Kidney (tissue), 14 donors: ENCODE results near the gene C6. TPM values are rescaled to one million over a fixed set of nuclear protein-coding genes. Genes with fewer than 3 reads are reported as not detected.

Experiments used
- DNase-seq, 5 donors: peaks; one replicate each; pipeline ENCODE4 v3.0.0-alpha.2; 2013 to 2020
- FAIRE-seq: peaks from 2 replicates; lab custom pipeline; 2012; peaks lifted over from hg19 to GRCh38; lab: Jason Lieb, UNC
- H3K27ac ChIP-seq, 2 donors: one replicate each; pipeline ENCODE4 v1.7.0; 2013; ENCODE audit warnings: low read depth in 2 of 2, low read length in 2 of 2, inconsistent platforms in 1 of 2
- H3K27me3 ChIP-seq: one replicate; pipeline ENCODE4 v1.7.1; 2013; ENCODE audit warnings: low read length, inconsistent platforms; ENCODE audit not compliant: control insufficient read depth, insufficient read depth
- H3K36me3 ChIP-seq, 3 donors: one replicate each; pipeline versions ENCODE4 v1.7.0 to v1.7.1; 2013; ENCODE audit warnings: low read length in 3 of 3, control low read depth in 1 of 3, inconsistent platforms in 1 of 3; ENCODE audit not compliant: insufficient read depth in 3 of 3, control insufficient read depth in 2 of 3
- H3K4me1 ChIP-seq, 3 donors: one replicate each; pipeline versions ENCODE4 v1.7.0 to v1.7.1; 2013; ENCODE audit warnings: low read length in 3 of 3, inconsistent platforms in 1 of 3, low read depth in 1 of 3; ENCODE audit not compliant: control insufficient read depth in 2 of 3, insufficient read depth in 2 of 3
- H3K4me3 ChIP-seq, 3 donors: one replicate each; pipeline versions ENCODE4 v1.7.0 to v1.8.1; 2013; ENCODE audit warnings: low read length in 3 of 3, control low read depth in 1 of 3, inconsistent platforms in 1 of 3
- H3K9ac ChIP-seq, 3 donors: one replicate each; pipeline versions ENCODE4 v1.7.0 to v1.7.1; 2013; ENCODE audit warnings: low read length in 3 of 3, control low read depth in 1 of 3, inconsistent platforms in 1 of 3
- H3K9me3 ChIP-seq, 3 donors: one replicate each; pipeline versions ENCODE4 v1.7.0 to v1.7.1; 2013; ENCODE audit warnings: low read length in 3 of 3, control low read depth in 1 of 3, inconsistent platforms in 1 of 3; ENCODE audit not compliant: control insufficient read depth in 2 of 3, insufficient read depth in 1 of 3
- CTCF ChIP-seq: IDR thresholded peaks from 3 replicates; pipeline ENCODE4 v1.5.1; 2012; ENCODE audit warnings: mild to moderate bottlenecking, moderate library complexity, borderline replicate concordance; ENCODE audit not compliant: insufficient read depth; ENCODE audit errors: extremely low read depth
- intact Hi-C: fragments of 100-400 bp; cut with DNase I; formaldehyde crosslinking; loops from one replicate; pipeline ENCODE4 v1.11.1; 2022
- polyA plus RNA-seq: library from polyadenylated mRNA; stranded (reverse); fragments of 350-450 nt; fragmentation: Illumina TruSeq; extraction: RNeasy Lipid Tissue Mini Kit (QIAGEN cat#74804); gene quantifications from one replicate; pipeline ENCODE4 v1.2.3, GENCODE V29; 2014; ENCODE audit warnings: low read depth, low replicate concordance; ENCODE audit not compliant: insufficient read depth
- total RNA-seq: library from RNA; stranded (reverse); fragmentation: NEBNext Ultra II Directional; extraction: Animal tissue kit (Norgen Biotek cat#: 25700); gene quantifications from one replicate; pipeline ENCODE4 v1.2.1, GENCODE V29; 2021
- donor health status: control.
- donor health status: control.
- donor health status: control.
- donor health status: control.
- donor health status: control.
- donor health status: DM: yes; HTN: yes; CAD: no.
- donor health status: Normal renal cell carcinoma (clear cell type).

The C6 gene
- total and polyA plus RNA-seq, 2 donors from 2014 or later: 5.2 to 46.2 TPM

GRCh38 chr5:41154491-41154890 lies 58.8 kb downstream of the C6 start:
- no peaks in the 10 kb centered on the region for H3K27me3 ChIP-seq
- intact Hi-C loops: no loop called here
- no peaks in the 10 kb centered on the region for H3K9me3 ChIP-seq
- no peaks in the 10 kb centered on the region for H3K36me3 ChIP-seq
- DNase-seq: no peak
- H3K27ac ChIP-seq: no peak overlapping the region
- TF ChIP-seq CTCF: no peak
- no peak overlapping the region for H3K4me3 ChIP-seq
- H3K4me1 ChIP-seq: no peaks in the 10 kb centered on the region
- H3K9ac ChIP-seq: no peak overlapping the region
- FAIRE-seq: no peak

GRCh38 chr5:41151564-41151963 lies 61.8 kb downstream of the C6 start:
- Histone ChIP-seq H3K9ac (no peak overlapping the region), H3K27ac (no peak overlapping the region), H3K4me1 (no peaks in the 10 kb centered on the region), H3K4me3 (no peak overlapping the region), H3K9me3 (no peaks in the 10 kb centered on the region), H3K36me3 (no peaks in the 10 kb centered on the region), H3K27me3 (no peaks in the 10 kb centered on the region)
- TF ChIP-seq CTCF: no peak
- DNase-seq: peak in 1 of 5 donors; percentile 4
- intact Hi-C loops: no loop called here
- no peak for FAIRE-seq

- no peaks in the 10 kb centered on the region for H3K9me3 ChIP-seq
- H3K4me3 ChIP-seq: no peak overlapping the region
- H3K36me3 ChIP-seq: no peaks in the 10 kb centered on the region
- no peak overlapping the region for H3K9ac ChIP-seq
- H3K4me1 ChIP-seq: no peaks in the 10 kb centered on the region
- no peak for TF ChIP-seq CTCF
- no peaks in the 10 kb centered on the region for H3K27me3 ChIP-seq
- no peak overlapping the region for H3K27ac ChIP-seq
- peak in 1 of 5 donors; percentile 57 for DNase-seq
- FAIRE-seq: no peak
- intact Hi-C loops: no loop called here
These were observed 64.9 kb downstream of the C6 start for GRCh38 chr5:41148448-41148847.

GRCh38 chr5:41145306-41145705 lies 68.0 kb downstream of the C6 start:
- no peak overlapping the region for H3K4me3 ChIP-seq
- intact Hi-C loops: no loop called here

More at GRCh38 chr5:41145306-41145705, 68.0 kb downstream of the C6 start:
- no peak overlapping the region for H3K27ac ChIP-seq
- DNase-seq (no peak), FAIRE-seq (no peak)
- no peaks in the 10 kb centered on the region for H3K4me1 ChIP-seq
- H3K9me3 ChIP-seq: no peaks in the 10 kb centered on the region
- TF ChIP-seq CTCF: no peak
- H3K27me3 ChIP-seq: no peaks in the 10 kb centered on the region
- no peaks in the 10 kb centered on the region for H3K36me3 ChIP-seq
- no peak overlapping the region for H3K9ac ChIP-seq
